ENCODE results near the gene PWWP2B.
A peak's percentile ranks its signal among the peaks of the same experiment; 100 is the strongest.

The PWWP2B gene

DNA sequence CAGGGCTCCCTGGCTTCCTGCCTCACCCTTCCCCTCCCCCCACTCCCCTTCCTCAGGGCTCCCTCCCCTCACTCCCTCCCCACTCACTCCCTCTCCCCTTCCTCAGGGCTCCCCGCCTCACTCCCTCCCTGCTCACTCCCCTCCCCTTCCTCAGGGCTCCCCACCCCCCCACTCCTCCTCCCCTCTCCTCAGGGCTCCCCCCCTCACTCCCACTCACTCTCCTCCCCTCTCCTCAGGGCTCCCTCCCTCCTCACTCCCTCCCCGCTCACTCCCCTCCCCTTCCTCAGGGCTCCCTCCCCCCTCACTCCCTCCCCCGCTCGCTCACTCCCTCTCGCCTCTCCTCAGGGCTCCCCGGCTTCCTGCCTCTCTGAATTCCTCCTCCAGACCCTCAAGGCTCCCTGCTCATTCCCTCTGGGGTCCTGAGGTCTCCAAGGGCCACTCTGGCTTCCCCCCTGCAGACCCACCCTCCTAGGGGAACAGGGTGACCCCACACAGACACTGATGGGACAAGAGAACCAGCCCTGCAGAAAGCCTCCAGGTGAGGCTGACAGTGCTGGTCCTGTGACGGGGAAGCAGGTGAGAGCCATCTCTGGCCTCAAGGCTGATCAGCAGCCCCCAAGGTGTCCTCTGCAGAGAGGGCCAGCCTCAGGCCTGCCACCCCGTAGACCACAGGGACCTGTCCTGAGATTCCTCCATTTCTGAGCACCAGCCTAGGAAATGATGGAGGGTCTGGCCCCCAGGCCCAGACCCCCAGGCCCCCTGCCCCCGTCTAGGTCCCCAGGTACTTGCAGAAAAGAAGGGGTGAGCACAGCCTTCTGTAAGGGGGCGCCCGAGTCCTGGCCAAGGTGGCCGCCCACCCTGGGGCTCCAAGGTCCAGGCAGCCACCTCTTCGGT, 47.2 kb downstream of the PWWP2B start:
- Histone ChIP-seq H3K4me3 (ENCODE audit: low read depth in 1 of 5, low read length in 5 of 5) (no peak overlapping the region), H3K4me1 (ENCODE audit: control insufficient read depth in 5 of 5, insufficient read depth in 5 of 5, low read length in 5 of 5) (peaks cover 0 to 43% (median 27%) of the 10 kb centered on the region in 5 donors), H3K27me3 (ENCODE audit: control insufficient read depth in 5 of 5, insufficient read depth in 4 of 5, low read length in 5 of 5) (no peaks in the 10 kb centered on the region), H3K36me3 (ENCODE audit: control insufficient read depth in 5 of 5, insufficient read depth in 5 of 5, low read length in 5 of 5) (no peaks in the 10 kb centered on the region), H3K27ac (ENCODE audit: low read depth, low read length) (no peak overlapping the region), H3K9ac (ENCODE audit: low read length in 5 of 5) (no peak overlapping the region), H3K9me3 (ENCODE audit: control insufficient read depth in 5 of 5, low read length in 5 of 5) (peaks cover 0 to 4% (median 0%) of the 10 kb centered on the region in 5 donors)

- Histone ChIP-seq H3K9me3 (ENCODE audit: control insufficient read depth in 5 of 5, low read length in 5 of 5) (no peaks in the 10 kb centered on the region), H3K27me3 (ENCODE audit: control insufficient read depth in 5 of 5, insufficient read depth in 4 of 5, low read length in 5 of 5) (no peaks in the 10 kb centered on the region), H3K9ac (ENCODE audit: low read length in 5 of 5) (peak overlapping the region in 1 of 5 donors; percentile 35), H3K36me3 (ENCODE audit: control insufficient read depth in 5 of 5, insufficient read depth in 5 of 5, low read length in 5 of 5) (no peaks in the 10 kb centered on the region), H3K4me1 (ENCODE audit: control insufficient read depth in 5 of 5, insufficient read depth in 5 of 5, low read length in 5 of 5) (peaks cover 0 to 46% (median 32%) of the 10 kb centered on the region in 5 donors), H3K27ac (ENCODE audit: low read depth, low read length) (no peak overlapping the region), H3K4me3 (ENCODE audit: low read depth in 1 of 5, low read length in 5 of 5) (no peak overlapping the region)
Observed at GRCh38 chr10:132444877-132445351, 47.9 kb downstream of the PWWP2B start.

DNA sequence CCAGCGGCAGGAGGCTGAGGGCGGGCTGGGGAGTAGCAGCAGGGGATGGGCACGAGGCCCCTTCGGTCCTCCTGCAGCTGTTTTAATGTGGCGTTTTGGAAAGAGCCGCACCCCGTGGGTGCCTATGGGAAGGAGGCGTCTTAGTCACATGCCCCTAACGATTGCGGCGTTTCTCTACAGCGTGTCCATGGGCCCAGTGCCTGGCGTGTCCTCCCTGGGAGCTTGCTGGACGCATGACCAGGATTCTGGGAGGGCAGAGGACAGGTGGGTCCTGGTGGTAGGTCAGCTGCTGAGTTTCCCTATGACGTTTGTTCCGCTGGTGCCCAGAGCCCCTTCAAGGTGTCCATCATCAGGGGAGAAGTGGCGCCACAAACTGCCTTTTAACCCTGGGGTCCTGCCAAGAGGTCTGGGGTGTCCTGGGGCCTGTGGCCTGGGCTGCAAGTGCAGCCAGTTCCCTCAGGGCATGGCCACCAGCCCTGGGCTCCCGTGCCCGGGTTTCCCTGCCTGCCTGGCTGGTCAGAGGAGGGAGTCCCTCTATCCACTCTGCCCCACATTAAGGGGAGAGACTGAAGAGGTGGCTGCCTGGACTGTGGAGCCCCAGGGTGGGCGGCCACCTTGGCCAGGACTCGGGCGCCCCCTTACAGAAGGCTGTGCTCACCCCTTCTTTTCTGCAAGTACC, 48.7 kb downstream of the PWWP2B start:
- no peaks in the 10 kb centered on the region for H3K36me3 ChIP-seq (ENCODE audit: control insufficient read depth in 5 of 5, insufficient read depth in 5 of 5, low read length in 5 of 5)
- H3K27me3 ChIP-seq (ENCODE audit: control insufficient read depth in 5 of 5, insufficient read depth in 4 of 5, low read length in 5 of 5) = no peaks in the 10 kb centered on the region
- no peak overlapping the region for H3K27ac ChIP-seq (ENCODE audit: low read depth, low read length)
- H3K4me3 ChIP-seq (ENCODE audit: low read depth in 1 of 5, low read length in 5 of 5) = no peak overlapping the region
- peak overlapping the region in 2 of 5 donors; percentile 6 to 35 for H3K9ac ChIP-seq (ENCODE audit: low read length in 5 of 5)
- no peaks in the 10 kb centered on the region for H3K9me3 ChIP-seq (ENCODE audit: control insufficient read depth in 5 of 5, low read length in 5 of 5)
- peaks cover 0 to 49% (median 32%) of the 10 kb centered on the region in 5 donors for H3K4me1 ChIP-seq (ENCODE audit: control insufficient read depth in 5 of 5, insufficient read depth in 5 of 5, low read length in 5 of 5)

- peak overlapping the region in 2 of 5 donors; percentile 2 to 10 for H3K9ac ChIP-seq (ENCODE audit: low read length in 5 of 5)
- peaks cover 0 to 55% (median 32%) of the 10 kb centered on the region in 5 donors for H3K4me1 ChIP-seq (ENCODE audit: control insufficient read depth in 5 of 5, insufficient read depth in 5 of 5, low read length in 5 of 5)
- peak overlapping the region; percentile 94 for H3K27ac ChIP-seq (ENCODE audit: low read depth, low read length)
- H3K9me3 ChIP-seq (ENCODE audit: control insufficient read depth in 5 of 5, low read length in 5 of 5) = no peaks in the 10 kb centered on the region
- H3K27me3 ChIP-seq (ENCODE audit: control insufficient read depth in 5 of 5, insufficient read depth in 4 of 5, low read length in 5 of 5) = no peaks in the 10 kb centered on the region
- H3K4me3 ChIP-seq (ENCODE audit: low read depth in 1 of 5, low read length in 5 of 5) = no peak overlapping the region
- H3K36me3 ChIP-seq (ENCODE audit: control insufficient read depth in 5 of 5, insufficient read depth in 5 of 5, low read length in 5 of 5) = no peaks in the 10 kb centered on the region
Observed at GRCh38 chr10:132446195-132446581, 49.2 kb downstream of the PWWP2B start.

- Histone ChIP-seq H3K9ac (ENCODE audit: low read length in 5 of 5) (peak overlapping the region in 4 of 5 donors; percentile 10 to 80 (median 68)), H3K9me3 (ENCODE audit: control insufficient read depth in 5 of 5, low read length in 5 of 5) (no peaks in the 10 kb centered on the region), H3K27ac (ENCODE audit: low read depth, low read length) (peak overlapping the region; percentile 94), H3K27me3 (ENCODE audit: control insufficient read depth in 5 of 5, insufficient read depth in 4 of 5, low read length in 5 of 5) (no peaks in the 10 kb centered on the region), H3K36me3 (ENCODE audit: control insufficient read depth in 5 of 5, insufficient read depth in 5 of 5, low read length in 5 of 5) (no peaks in the 10 kb centered on the region), H3K4me3 (ENCODE audit: low read depth in 1 of 5, low read length in 5 of 5) (no peak overlapping the region), H3K4me1 (ENCODE audit: control insufficient read depth in 5 of 5, insufficient read depth in 5 of 5, low read length in 5 of 5) (peaks cover 0 to 60% (median 32%) of the 10 kb centered on the region in 5 donors)
Observed at GRCh38 chr10:132446661-132447445, 49.9 kb downstream of the PWWP2B start.

DNA sequence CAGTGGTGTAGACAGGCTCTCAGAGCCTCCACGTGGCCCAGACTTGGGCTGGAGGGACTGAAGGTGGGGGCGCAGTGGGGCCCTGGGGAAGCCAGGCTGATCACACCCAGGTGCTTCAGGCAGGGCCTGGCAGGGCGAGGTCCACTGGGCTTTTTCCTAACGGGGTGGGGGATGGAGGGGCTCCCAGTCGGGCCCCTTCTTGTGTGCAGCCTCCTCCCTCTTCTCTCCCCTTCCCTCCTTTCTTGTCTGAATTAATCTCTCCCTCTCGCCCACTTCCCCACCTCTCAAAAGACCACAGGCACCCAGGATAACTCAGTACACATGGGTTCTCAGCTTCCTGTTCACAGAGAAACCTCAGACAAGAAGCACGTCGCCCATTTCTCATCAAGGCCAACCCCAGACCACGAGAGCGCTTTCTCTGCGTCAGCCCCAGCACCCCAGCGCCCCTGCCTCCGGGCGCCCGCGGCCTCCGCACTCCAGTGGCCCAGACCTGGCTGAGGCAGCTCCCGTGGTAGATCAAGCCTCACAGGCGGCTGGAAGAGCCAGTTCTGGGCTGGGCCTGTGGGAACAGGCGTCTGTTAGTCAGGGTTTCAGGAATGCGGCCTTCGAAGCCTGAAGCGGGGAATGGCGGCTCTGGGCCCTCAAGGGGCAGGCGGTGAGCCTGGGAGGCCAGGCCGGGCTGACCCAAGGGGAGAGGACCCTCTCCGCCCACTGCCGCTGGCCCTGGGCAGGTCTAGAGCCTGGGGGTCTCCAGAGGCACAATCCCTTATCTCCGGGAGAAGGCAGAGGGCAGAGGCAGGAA, 50.6 kb downstream of the PWWP2B start:
- Histone ChIP-seq H3K4me1 (ENCODE audit: control insufficient read depth in 5 of 5, insufficient read depth in 5 of 5, low read length in 5 of 5) (peaks cover 0 to 65% (median 38%) of the 10 kb centered on the region in 5 donors), H3K36me3 (ENCODE audit: control insufficient read depth in 5 of 5, insufficient read depth in 5 of 5, low read length in 5 of 5) (no peaks in the 10 kb centered on the region), H3K4me3 (ENCODE audit: low read depth in 1 of 5, low read length in 5 of 5) (no peak overlapping the region), H3K27ac (ENCODE audit: low read depth, low read length) (peak overlapping the region; percentile 94), H3K9ac (ENCODE audit: low read length in 5 of 5) (peak overlapping the region in 4 of 5 donors; percentile 56 to 80 (median 70)), H3K27me3 (ENCODE audit: control insufficient read depth in 5 of 5, insufficient read depth in 4 of 5, low read length in 5 of 5) (no peaks in the 10 kb centered on the region), H3K9me3 (ENCODE audit: control insufficient read depth in 5 of 5, low read length in 5 of 5) (no peaks in the 10 kb centered on the region)

- H3K4me1 ChIP-seq (ENCODE audit: control insufficient read depth in 5 of 5, insufficient read depth in 5 of 5, low read length in 5 of 5) = peaks cover 2 to 71% (median 44%) of the 10 kb centered on the region in 5 donors
- no peaks in the 10 kb centered on the region for H3K9me3 ChIP-seq (ENCODE audit: control insufficient read depth in 5 of 5, low read length in 5 of 5)
- peak overlapping the region in 4 of 5 donors; percentile 56 to 80 (median 70) for H3K9ac ChIP-seq (ENCODE audit: low read length in 5 of 5)
- no peaks in the 10 kb centered on the region for H3K27me3 ChIP-seq (ENCODE audit: control insufficient read depth in 5 of 5, insufficient read depth in 4 of 5, low read length in 5 of 5)
- H3K36me3 ChIP-seq (ENCODE audit: control insufficient read depth in 5 of 5, insufficient read depth in 5 of 5, low read length in 5 of 5) = no peaks in the 10 kb centered on the region
- H3K27ac ChIP-seq (ENCODE audit: low read depth, low read length) = peak overlapping the region; percentile 94
- no peak overlapping the region for H3K4me3 ChIP-seq (ENCODE audit: low read depth in 1 of 5, low read length in 5 of 5)
Observed at GRCh38 chr10:132448248-132448731, 51.3 kb downstream of the PWWP2B start.

DNA sequence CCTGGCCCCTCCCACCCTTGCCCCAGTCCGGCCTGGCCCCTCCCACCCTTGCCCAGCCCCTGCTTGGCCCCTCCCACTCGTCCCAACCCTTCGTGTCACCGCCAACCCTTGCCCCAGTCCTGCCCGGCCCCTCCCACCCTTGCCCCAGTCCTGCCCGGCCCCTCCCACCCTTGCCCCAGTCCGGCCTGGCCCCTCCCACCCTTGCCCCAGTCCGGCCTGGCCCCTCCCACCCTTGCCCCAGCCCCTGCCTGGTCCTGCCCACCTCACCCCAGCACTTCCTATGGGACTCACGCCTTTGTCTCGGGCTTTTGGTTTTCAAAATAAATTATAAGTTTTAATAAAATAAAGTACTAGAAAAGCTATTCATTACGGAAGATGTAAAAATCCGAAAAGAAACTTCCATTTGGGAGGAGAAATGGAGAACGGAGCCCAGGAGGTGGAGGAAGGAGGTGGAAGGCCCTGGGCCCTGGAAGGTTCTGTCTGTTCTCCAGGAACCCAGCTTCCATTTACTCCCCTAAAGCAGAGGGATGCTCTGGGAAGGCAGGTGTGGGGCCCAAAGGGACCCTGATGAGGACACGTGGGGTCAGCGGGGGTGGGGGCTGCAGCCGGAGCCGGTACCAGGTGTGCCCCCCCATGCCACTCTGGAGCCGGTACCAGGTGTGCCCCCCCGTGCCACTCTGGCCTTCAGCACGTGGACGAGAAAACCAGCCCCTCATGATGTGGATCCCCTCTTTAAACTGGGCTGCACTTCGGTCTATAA, 52.2 kb downstream of the PWWP2B start:
- H3K4me1 ChIP-seq (ENCODE audit: control insufficient read depth in 5 of 5, insufficient read depth in 5 of 5, low read length in 5 of 5) = peaks cover 2 to 75% (median 47%) of the 10 kb centered on the region in 5 donors
- H3K36me3 ChIP-seq (ENCODE audit: control insufficient read depth in 5 of 5, insufficient read depth in 5 of 5, low read length in 5 of 5) = no peaks in the 10 kb centered on the region
- no peak overlapping the region for H3K4me3 ChIP-seq (ENCODE audit: low read depth in 1 of 5, low read length in 5 of 5)
- H3K27ac ChIP-seq (ENCODE audit: low read depth, low read length) = peak overlapping the region; percentile 86
- no peaks in the 10 kb centered on the region for H3K9me3 ChIP-seq (ENCODE audit: control insufficient read depth in 5 of 5, low read length in 5 of 5)
- H3K27me3 ChIP-seq (ENCODE audit: control insufficient read depth in 5 of 5, insufficient read depth in 4 of 5, low read length in 5 of 5) = no peaks in the 10 kb centered on the region
- peak overlapping the region in 2 of 5 donors; percentile 59 to 82 for H3K9ac ChIP-seq (ENCODE audit: low read length in 5 of 5)
